Kidney (tissue), 14 donors: ENCODE results near the gene BNIP3. TPM values are rescaled to one million over a fixed set of nuclear protein-coding genes. Genes with fewer than 3 reads are reported as not detected.
"Not testable (repeated sequence)": the region's sequence is repeated elsewhere in the genome, so short reads cannot be mapped to it uniquely, and the experiment has no call there.

ENCODE experiments used
- DNase-seq, 5 donors: peaks; one replicate each; pipeline ENCODE4 v3.0.0-alpha.2; 2013 to 2020
- FAIRE-seq: peaks from 2 replicates; lab custom pipeline; 2012; peaks lifted over from hg19 to GRCh38; lab: Jason Lieb, UNC
- H3K27ac ChIP-seq, 2 donors: one replicate each; pipeline ENCODE4 v1.7.0; 2013; ENCODE audit warnings: low read depth in 2 of 2, low read length in 2 of 2, inconsistent platforms in 1 of 2
- H3K27me3 ChIP-seq: one replicate; pipeline ENCODE4 v1.7.1; 2013; ENCODE audit warnings: low read length, inconsistent platforms; ENCODE audit not compliant: control insufficient read depth, insufficient read depth
- H3K36me3 ChIP-seq, 3 donors: one replicate each; pipeline versions ENCODE4 v1.7.0 to v1.7.1; 2013; ENCODE audit warnings: low read length in 3 of 3, control low read depth in 1 of 3, inconsistent platforms in 1 of 3; ENCODE audit not compliant: insufficient read depth in 3 of 3, control insufficient read depth in 2 of 3
- H3K4me1 ChIP-seq, 3 donors: one replicate each; pipeline versions ENCODE4 v1.7.0 to v1.7.1; 2013; ENCODE audit warnings: low read length in 3 of 3, inconsistent platforms in 1 of 3, low read depth in 1 of 3; ENCODE audit not compliant: control insufficient read depth in 2 of 3, insufficient read depth in 2 of 3
- H3K4me3 ChIP-seq, 3 donors: one replicate each; pipeline versions ENCODE4 v1.7.0 to v1.8.1; 2013; ENCODE audit warnings: low read length in 3 of 3, control low read depth in 1 of 3, inconsistent platforms in 1 of 3
- H3K9ac ChIP-seq, 3 donors: one replicate each; pipeline versions ENCODE4 v1.7.0 to v1.7.1; 2013; ENCODE audit warnings: low read length in 3 of 3, control low read depth in 1 of 3, inconsistent platforms in 1 of 3
- H3K9me3 ChIP-seq, 3 donors: one replicate each; pipeline versions ENCODE4 v1.7.0 to v1.7.1; 2013; ENCODE audit warnings: low read length in 3 of 3, control low read depth in 1 of 3, inconsistent platforms in 1 of 3; ENCODE audit not compliant: control insufficient read depth in 2 of 3, insufficient read depth in 1 of 3
- CTCF ChIP-seq: IDR thresholded peaks from 3 replicates; pipeline ENCODE4 v1.5.1; 2012; ENCODE audit warnings: mild to moderate bottlenecking, moderate library complexity, borderline replicate concordance; ENCODE audit not compliant: insufficient read depth; ENCODE audit errors: extremely low read depth
- intact Hi-C: fragments of 100-400 bp; cut with DNase I; formaldehyde crosslinking; loops from one replicate; pipeline ENCODE4 v1.11.1; 2022
- polyA plus RNA-seq: library from polyadenylated mRNA; stranded (reverse); fragments of 350-450 nt; fragmentation: Illumina TruSeq; extraction: RNeasy Lipid Tissue Mini Kit (QIAGEN cat#74804); gene quantifications from one replicate; pipeline ENCODE4 v1.2.3, GENCODE V29; 2014; ENCODE audit warnings: low read depth, low replicate concordance; ENCODE audit not compliant: insufficient read depth
- total RNA-seq: library from RNA; stranded (reverse); fragmentation: NEBNext Ultra II Directional; extraction: Animal tissue kit (Norgen Biotek cat#: 25700); gene quantifications from one replicate; pipeline ENCODE4 v1.2.1, GENCODE V29; 2021
- donor health status: control.
- donor health status: control.
- donor health status: control.
- donor health status: control.
- donor health status: control.
- donor health status: DM: yes; HTN: yes; CAD: no.
- donor health status: Normal renal cell carcinoma (clear cell type).

Gene BNIP3
- total and polyA plus RNA-seq, 2 donors from 2014 or later, result 49.6 to 75.4 TPM

GRCh38 chr10:131955591-131956340 lies 26.0 kb downstream of the BNIP3 start:
- no peak overlapping the region for H3K4me3 ChIP-seq
- H3K36me3 ChIP-seq, result peaks cover 3 to 48% (median 18%) of the 10 kb centered on the region in 3 donors
- no peak for DNase-seq
- no peaks in the 10 kb centered on the region for H3K9me3 ChIP-seq
- no peak overlapping the region for H3K9ac ChIP-seq
- H3K4me1 ChIP-seq, result no peaks in the 10 kb centered on the region
- no peak for TF ChIP-seq CTCF
- intact Hi-C loops, result no loop called here
- no peak for FAIRE-seq
- H3K27me3 ChIP-seq, result no peaks in the 10 kb centered on the region
- no peak overlapping the region for H3K27ac ChIP-seq

- H3K9me3 ChIP-seq, result no peaks in the 10 kb centered on the region
- H3K27ac ChIP-seq, result no peak overlapping the region
- no peak for FAIRE-seq
- intact Hi-C loops, result no loop called here
- no peak for DNase-seq
- H3K36me3 ChIP-seq, result peaks cover 4 to 54% (median 23%) of the 10 kb centered on the region in 3 donors
- H3K27me3 ChIP-seq, result no peaks in the 10 kb centered on the region
- no peaks in the 10 kb centered on the region for H3K4me1 ChIP-seq
- no peak overlapping the region for H3K4me3 ChIP-seq
- H3K9ac ChIP-seq, result no peak overlapping the region
- no peak for TF ChIP-seq CTCF
Observed at GRCh38 chr10:131954356-131954965, 27.3 kb downstream of the BNIP3 start.

- H3K27ac ChIP-seq, intact Hi-C loops, DNase-seq, H3K9me3 ChIP-seq, H3K9ac ChIP-seq, H3K4me3 ChIP-seq, H3K27me3 ChIP-seq, H3K4me1 ChIP-seq, FAIRE-seq: not testable (repeated sequence)
- peaks cover 13 to 59% (median 42%) of the 10 kb centered on the region in 3 donors for H3K36me3 ChIP-seq
Observed at GRCh38 chr10:131949908-131950307, 31.8 kb downstream of the BNIP3 start.
